ENCODE results near the gene CELF3.

Gene CELF3

DNA sequence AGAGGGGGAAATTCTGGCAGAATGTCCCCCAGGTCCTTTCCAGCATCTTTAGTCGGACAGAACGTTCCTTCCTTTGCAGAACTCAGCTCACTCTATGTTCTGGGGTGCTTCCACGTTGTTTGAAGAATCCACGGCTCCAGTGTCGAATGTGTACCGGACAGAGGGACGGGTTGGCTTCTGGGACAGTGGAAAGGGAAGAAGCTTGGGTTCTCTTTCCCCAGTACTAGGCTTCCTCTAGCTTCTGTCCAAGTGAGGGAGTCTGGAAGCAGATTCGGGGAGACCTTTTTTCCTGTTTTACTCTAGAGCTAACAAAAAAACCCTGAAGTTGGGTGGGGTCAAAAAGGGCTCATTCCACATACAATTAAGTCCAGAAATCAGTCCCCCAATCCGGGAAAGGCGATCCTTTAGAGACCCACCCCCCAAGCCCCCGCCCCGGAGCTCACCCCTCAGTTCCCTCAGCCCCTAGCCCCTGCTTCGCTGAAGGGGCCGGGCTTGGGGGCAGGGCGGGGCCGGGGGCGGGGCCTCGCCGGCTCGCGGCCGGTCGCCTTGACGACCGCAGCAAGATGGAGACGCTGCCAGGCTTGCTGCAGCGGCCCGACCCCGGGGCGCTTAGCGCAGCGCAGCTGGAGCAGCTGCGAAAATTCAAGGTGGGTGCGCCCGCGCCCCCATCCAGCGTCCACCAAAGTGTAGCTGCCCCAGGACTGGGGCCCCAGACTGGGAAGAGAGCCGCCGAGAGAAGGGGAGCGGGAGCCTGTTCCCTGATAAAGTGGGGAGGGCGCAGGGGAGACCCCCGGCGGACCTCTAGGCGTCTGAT lies 4.6 kb upstream of the CELF3 start, which contains the start of gene RIIAD1:
Gene RIIAD1 (plus strand): TSS at position 549 of the 814 bp plus-strand sequence. CDS start 15 bp downstream, at position 564.
- DNase-seq (ENCODE audit: low read depth, low spot score) = no peak

DNA sequence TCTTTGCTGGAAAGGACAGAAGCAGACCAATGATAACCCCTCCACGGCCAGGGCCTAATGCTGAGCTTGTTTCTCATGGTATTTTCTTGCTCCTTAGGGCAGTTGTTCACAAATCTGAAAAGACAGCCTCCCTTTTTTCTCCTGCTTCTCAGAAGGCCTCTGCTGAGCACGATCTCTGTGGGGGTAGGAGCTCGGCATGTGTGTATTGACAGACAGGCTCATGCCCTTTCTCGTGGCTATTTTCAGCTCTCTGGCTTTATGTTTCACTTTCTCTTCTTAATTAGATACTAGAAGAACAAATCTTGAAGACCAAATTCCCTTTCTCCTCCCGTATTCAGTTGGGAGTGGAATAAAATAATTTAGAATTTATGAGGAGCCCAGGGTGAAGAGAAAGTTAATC lies 4.0 kb upstream of the CELF3 start:
- no peak for DNase-seq (ENCODE audit: low read depth, low spot score)

DNA sequence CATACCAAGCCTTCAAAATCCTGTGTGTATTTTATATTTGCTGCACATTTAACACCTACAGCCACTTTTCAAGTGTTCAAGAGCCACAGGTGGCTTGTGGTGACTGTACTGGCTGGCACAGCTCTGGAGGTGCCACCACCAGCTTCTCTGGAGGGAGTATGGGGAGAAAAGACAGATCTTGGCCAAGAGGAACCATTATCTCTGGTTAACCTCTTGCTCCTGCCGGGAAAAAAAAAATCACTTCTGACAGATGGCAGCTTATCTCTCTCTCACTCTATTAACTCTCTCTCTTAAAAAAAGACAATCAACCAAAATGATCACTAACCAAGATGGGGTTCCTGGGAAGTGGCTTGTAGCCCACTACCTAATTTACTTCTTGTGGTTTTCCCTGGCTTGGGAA lies 3.5 kb upstream of the CELF3 start:
- DNase-seq (ENCODE audit: low read depth, low spot score) = no peak

DNA sequence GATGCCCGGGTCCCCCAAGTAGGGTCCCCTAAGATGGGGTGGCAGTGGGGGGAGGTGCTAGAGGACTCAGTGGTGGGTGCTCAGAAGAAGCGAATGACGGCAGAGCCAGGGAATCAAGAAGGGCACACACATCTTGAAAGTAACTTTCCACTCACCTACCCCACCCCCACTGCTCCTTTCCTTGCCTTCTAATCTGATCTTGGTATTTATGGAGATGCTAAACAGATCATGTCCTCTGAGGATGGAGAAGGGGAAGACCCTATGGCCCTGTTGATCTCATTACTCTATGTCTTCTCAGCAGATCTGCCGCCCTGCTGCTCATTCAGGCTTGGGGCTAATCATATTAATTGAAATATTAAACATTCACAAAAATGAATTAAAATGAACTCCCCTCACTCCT lies 2.1 kb upstream of the CELF3 start:
- DNase-seq (ENCODE audit: low read depth, low spot score) = no peak

DNA sequence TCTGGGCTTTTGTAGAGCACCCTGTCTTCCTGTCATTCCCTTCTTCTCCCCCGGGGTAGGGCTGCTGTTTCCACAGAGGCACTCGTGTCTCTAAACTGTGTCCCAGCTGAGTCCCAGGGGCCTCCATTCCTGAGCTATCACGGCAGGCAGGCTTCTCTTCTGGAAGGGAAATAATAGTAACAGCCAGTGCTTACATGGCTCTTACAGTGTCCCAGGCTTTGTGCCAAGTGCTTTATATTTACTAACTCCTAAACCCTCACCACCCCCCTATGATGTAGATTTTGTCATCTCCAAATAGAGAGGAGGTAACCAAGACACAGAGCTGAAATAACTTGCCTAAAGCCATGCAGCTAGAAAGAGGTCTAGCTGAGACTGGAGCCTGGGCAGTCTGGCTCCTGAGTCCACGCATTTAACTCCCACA lies 1.4 kb upstream of the CELF3 start:
- no peak for DNase-seq (ENCODE audit: low read depth, low spot score)

DNA sequence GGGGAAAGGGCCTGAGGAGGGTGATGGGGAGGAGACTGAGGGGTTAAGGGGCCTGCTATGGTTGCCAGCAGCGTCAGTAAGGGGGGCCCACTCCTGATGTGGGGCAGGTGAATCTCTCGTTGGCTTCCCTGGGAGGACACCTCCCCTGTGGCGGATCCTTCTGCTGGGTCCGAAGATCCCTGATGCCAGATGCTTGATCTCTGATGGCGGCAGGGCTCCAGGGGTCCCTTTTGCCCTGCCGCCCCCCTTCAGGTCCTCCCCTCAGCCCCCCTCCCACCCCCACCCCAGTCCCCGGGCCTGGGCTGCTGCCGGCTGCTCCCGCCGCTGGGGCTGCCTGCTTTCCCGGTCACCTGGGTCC lies 219 bp downstream of the CELF3 start:
- no peak for DNase-seq (ENCODE audit: low read depth, low spot score)

DNA sequence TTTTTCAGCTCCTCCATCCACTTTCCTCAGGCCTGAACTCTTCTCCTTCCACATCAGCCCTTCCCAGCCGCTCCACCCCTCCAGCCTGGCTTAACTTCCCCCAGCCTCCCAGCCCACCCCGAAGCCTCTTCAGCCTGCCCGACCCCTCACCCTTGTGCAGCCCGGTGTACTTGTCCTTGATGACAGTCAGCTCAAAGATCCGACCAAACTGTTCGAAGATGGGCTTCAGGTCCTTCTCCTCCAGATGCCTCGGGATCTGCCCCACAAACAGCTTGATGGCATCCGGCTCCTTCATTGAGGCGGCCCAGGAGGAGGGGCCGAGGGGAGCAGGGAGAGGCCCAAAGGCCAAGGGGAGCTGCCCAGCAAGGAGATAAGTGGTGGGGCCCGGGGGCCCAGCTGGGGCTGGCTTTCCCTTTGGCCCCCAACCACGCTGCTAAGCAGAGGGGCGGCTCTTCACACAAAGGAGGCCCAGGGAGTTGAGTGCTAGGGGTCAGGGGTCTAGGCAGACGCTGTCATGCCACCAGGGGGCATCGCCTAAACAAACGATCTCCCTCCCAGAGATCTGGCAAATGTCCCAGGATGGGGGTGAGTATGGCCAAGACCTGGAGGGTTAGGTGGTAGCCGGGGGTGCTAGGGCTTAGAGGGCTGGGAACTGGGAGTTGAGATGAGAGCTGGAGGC lies 738 bp downstream of the CELF3 start:
- no peak for DNase-seq (ENCODE audit: low read depth, low spot score)

DNA sequence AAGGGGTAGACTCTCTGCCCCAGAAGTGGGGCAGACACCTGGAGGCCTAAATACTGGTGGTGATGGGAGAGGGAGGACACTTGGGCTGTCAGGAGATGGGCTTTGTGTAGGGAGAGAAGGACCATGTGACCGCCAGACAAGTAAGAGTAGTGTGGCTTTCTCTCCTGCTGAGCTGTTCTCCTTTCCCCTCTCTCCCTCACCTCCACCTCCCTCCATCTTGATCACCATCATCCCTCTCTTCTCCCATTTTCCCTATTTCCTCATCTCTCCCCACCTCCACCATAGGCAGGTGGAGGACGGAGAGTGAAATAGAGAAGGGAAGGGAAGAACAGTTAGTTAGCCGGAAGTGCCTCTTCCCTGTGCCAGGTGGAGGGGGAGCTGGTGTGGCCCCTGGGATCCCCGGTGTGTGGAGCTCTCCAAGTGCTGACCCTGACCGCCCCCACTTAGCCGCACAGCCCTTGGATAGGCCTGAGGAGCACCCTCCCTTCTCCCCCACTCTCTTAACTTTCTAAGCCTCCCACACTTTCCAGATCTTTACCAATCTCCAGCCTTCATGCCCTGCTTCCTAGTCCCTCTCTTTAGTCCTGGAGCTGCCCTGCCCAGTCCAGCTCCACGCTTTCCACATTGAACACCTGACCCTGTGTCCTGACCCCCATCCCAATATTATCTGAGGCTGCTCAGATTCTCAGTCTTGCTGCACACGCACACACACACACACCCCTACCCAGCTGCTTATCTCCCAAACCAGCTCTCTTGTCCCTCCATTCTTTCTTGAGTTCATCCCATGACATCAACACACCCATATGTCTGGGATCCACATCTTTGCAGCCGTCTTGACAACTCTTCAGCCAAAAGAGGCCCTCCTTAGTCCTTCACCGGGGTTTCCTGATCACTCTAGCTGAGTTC lies 1.5 kb downstream of the CELF3 start:
- no peak for DNase-seq (ENCODE audit: low read depth, low spot score)

DNA sequence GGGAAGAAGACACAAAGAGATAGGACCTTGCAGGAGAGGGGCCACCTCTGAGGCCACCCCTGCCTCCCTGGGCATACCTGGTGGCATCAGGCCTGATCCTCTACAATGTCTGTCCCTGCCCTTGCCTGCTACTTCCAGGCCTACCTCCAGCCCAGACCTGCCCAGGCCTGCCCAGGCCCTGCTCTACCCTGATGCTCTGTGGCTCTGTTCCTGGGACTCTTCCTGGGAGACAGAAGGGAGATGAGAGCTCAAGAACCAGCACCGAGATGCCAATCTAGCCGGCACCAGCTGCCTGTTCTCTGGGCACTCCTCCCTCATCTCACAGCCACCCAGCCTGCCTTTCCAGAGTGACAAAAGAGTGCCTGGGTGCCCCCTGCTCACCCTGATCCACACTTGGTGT lies 2.7 kb downstream of the CELF3 start:
- no peak for DNase-seq (ENCODE audit: low read depth, low spot score)

DNA sequence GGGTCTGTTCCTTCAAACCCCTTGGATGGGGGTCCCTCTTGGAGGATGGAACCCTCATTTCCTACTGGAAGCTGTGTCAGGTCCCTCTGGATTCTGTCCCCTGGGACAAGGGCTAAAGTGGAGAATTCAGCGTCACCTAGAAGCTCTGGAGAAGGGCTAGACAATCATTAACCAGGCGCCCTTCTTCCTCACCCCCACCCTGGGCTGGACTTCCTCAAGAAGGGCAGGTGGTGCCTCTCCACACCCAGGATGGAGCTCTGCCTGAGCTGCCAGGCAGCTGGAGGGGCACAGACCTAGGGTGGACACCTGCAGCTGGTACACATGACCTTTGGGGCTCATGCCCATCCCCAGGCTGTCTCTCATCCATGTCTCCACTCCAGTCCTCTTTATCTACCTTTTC lies 3.6 kb downstream of the CELF3 start:
- no peak for DNase-seq (ENCODE audit: low read depth, low spot score)

DNA sequence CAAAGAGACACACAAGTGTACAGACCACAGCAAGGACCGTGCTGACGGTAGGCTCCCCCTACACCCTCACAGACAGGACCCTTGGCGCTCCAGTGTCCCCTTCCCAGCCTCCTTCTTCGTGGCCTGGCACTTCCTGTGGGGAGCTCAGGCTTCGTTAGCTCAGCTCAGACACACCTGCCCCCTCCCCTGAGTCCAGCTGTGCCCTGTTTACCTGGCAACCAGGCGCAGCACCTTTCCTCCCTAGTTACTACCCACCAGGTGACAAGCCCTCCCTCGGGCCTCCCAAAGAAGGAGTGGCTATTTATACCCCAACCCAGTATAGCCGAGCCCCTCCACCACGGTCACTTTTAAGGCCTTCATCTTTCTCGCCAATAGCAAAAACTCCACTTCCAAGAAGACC lies 4.7 kb downstream of the CELF3 start:
- DNase-seq (ENCODE audit: low read depth, low spot score) = no peak

DNA sequence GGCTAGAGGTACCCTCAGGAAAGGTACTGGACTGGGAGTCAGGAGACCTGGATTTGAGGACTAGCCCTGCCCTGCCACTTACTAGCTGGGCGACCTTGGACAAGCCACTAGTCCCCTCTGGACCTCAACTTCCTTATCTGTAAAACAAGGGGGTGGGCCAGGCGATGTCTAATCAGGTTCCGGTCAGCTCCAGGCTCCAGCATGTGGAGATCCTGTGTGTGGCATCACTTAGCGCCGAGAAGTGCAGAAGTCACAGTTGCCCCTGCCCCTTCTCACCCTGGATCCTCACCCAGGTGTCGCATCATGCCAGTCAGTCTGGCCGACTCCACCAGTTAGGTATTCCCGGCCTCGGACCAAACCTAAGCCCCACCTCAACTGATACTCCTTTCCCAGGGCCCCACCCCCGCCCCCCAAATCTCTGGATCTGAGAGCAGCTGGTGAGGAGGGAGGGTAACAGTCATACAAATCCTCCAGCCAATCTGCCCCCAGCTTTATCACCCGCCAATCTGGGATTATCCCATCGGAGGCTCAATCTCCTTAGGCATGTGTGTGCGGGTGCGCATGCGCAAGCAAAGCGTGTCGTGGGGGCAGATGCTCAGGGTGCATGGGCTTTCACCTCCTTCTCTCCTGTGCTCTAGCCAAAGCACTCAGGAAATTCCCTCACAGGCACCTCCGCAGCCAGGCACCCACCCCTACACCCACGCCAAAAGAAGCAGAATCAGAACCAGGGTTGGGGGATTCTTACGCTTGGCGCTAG lies 5.4 kb downstream of the CELF3 start:
- no peak for DNase-seq (ENCODE audit: low read depth, low spot score)

DNA sequence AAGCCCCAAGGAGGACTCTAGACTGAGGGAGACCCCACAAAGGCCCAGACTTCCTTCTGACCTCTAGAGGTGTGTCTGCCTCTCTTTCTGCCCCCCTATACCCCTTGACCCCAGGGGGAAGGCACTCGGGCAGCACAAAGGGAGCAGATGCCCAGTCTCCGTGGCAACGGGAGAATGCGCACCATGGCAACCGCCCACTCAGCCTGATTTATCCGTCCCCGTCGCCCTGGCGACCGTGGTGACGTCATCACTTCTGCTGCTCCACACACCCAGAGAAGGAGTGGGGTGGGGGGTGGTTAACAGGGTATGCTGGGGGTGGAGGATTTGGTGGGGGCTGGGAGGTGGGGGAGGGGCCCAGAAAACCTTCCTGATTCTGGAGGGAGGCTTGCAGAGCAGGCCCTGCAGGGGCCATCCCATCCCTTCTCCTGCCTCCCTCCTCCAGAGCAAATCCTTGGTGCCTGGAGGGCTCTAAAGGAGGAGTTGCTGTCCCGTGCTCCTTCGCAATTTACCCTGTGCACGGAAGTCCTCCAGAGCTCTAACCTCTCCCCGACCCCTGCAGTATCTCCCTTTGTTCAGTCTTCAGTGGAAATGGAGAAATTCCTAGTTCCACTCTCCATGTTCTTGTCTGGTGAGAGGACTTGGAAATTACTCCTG lies 6.3 kb downstream of the CELF3 start:
- no peak for DNase-seq (ENCODE audit: low read depth, low spot score)

DNA sequence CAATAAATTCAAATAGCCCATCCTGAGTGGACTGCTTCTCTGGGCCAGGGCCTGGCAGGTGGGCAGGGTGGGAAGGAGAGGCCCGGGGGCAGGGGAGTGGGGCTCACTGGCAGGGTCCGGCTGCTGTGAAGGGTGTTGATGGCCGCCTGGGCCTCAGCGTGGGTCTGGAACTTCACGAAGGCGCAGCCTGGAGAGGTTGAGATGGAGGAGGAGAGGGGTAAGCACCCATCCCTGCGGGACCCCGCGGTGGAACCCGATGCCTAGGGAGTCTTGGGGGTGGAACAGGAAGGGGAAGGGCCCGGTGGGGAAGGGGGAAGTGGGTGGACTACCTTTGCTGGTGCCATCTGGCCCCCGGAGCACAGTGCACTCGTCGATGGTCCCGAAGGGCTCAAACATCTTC lies 7.7 kb downstream of the CELF3 start:
- no peak for DNase-seq (ENCODE audit: low read depth, low spot score)

DNA sequence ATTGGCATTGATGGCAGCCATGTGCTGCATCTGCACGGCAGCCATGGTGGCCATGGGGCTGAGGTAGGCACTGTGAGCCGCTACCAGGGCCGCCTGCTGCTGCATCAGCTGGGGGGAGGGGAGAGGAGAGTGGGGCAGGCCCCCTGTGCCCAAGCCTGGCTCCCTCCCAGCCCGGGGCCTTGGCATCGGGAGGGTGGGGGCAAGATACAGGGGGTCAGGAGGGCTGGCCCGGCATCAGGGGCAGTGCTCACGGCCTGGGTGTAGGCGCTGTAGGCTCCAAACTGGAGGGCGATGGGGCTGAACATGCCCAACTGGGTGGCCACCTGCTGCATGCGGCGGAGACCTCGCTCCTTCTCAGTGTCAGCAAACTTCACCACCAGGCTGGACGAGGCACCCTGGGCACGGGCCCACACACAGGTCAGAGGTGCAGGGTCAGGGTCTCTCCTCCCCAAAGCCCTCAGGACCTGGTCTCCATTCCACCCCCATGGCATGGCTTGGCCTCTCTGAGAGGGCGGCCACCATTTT lies 9.0 kb downstream of the CELF3 start:
- DNase-seq (ENCODE audit: low read depth, low spot score) = no peak

DNA sequence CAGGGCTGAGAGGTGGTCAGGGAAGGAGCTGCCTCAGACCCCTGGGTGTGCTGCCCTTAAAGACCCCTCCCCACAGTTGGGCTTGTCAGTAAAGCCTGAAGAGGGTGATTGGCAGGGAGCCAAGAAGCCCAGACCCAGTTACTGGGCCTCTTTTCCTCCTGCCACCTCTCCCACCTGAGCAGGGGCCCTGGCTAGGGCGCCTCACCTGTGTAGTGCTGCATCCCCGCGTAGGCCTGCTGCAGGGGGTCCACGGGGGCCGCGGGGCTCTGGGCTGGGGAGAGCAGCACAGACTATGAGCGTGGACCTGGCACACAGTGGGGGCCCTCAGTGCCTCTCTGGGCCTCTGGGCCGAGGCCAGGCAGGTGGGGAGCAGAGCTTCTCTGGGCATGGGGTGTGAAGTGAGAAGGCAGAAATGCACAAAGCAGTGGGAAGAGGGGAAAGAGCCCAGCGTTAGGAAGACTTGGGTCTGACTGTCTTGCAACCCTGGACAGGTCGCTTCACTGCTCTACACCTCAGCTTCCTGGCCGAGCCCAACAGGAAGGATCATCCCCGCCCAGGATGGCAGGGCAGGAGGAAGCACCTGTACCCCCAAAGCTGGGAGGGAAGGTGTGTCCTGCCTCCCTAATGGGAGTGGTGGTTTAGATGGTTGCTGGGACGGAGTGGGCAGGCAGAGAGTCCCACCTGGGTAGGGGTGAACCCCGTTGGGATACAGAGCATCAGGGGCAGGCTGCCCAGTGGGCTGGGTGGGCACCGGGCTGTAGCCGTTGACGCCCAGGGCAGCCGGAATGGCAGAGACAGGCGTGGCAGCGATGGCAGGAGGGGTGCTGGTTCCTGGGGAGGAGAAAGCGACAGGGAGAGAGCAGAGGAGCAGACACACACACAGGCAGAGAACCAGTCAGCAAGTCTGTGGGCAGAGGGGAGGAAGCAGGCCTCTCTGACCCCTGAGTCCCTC lies 9.9 kb downstream of the CELF3 start:
- no peak for DNase-seq (ENCODE audit: low read depth, low spot score)

DNA sequence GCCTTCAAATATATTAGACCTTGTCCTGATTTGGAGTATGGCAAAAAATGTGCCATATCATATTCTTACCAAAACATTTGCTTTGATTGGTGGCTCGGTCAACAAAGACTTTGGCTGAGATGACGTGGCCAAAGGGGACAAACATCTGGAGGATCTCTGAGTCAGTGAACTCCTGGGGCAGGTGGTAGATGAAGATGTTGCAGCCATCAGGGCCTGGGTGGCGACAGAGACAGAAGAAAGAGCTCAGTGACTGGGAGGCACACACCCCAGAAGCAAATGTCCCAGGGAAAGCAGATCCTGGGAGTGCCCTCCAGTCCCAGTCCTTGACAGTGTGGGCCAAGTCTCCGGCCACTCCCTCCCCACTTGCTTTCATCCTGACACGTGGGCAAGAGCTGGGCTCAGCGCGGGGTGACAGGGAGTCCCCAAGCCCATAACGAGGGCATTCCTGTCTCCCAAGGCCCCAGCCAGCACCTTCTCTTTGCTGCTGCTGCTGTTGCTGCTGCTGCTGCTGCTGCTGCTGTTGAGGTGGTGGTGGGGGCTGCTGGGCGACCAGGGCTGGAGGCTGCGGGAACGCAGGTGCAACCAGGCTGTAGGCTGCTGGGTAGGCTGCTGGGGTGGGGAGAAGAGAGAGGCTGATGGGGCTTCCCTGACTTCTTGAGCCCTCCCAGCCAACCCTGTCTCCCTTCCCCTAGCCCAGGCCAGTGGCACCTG lies 10.7 kb downstream of the CELF3 start:
- DNase-seq (ENCODE audit: low read depth, low spot score) = no peak

DNA sequence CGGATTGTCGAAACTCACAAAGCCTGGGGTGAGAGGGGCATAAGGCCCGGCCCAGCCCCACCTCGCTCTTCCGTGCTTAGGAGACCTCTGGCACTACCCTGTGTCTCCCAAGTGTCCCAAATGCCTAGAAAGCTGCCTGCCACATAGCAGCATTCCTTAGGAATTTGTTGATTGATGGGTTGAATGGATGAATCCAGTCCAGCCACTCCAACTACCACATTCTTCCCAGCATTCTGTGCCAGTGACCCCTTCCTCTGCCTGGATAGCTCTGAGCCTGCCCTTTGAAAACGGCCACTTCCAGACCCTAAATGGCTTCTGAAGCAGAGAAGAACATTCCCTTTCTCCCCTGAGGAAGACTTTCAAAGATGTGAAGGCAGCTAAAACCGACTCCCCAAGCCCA lies 11.5 kb downstream of the CELF3 start:
- DNase-seq (ENCODE audit: low read depth, low spot score) = no peak

DNA sequence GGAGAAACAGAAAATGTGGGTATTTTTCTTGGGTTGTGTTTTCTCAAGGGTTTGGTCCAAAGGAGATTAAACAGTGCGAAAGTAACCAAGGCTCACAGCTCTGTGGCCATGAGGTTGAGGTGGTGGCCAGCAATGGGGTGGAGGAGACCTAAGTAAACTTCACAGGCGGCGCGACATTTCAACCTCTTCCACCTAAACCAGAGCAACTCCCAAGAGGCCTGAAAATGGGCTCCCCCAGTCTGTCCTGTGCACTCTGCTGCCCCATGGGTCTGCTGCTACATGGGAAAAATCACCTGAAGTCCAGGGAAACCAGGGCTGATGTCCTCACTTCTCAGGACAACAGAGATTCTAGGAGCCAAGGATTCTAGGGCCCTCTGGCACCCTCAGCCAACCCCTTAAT lies 12.4 kb downstream of the CELF3 start:
- DNase-seq (ENCODE audit: low read depth, low spot score) = no peak

Data from activated CD4-positive, CD25-positive, alpha-beta regulatory T cell treated with anti-CD3 and anti-CD28 coated beads, Interleukin-2, amount 50 U/mL, for 16 hours (primary cell).